AG10803 (cell line): Measurements from ENCODE around the gene DOCK1.

Experiments
- DNase-seq: peaks from one replicate; pipeline ENCODE4 v3.0.0; 2010; ENCODE audit warnings: low read depth
- H3K4me3 ChIP-seq: 2 replicates; pipeline ENCODE4 v1.5.1; 2011; ENCODE audit warnings: mild to moderate bottlenecking, low read length, control low read depth
- CTCF ChIP-seq: conservative IDR thresholded peaks from 2 replicates; pipeline ENCODE4 v1.5.1; 2011; ENCODE audit warnings: mild to moderate bottlenecking, low read length, control low read depth, inconsistent platforms

DOCK1 gene

GRCh38 chr10:127157506-127158200, 252.4 kb downstream of the DOCK1 start:
- H3K4me3 ChIP-seq = no peak overlapping the region
- TF ChIP-seq CTCF = no peak
- DNase-seq = peak; percentile 60

GRCh38 chr10:127158662-127159061, 253.4 kb downstream of the DOCK1 start:
- DNase-seq = no peak
- TF ChIP-seq CTCF = no peak
- no peak overlapping the region for H3K4me3 ChIP-seq

DNA sequence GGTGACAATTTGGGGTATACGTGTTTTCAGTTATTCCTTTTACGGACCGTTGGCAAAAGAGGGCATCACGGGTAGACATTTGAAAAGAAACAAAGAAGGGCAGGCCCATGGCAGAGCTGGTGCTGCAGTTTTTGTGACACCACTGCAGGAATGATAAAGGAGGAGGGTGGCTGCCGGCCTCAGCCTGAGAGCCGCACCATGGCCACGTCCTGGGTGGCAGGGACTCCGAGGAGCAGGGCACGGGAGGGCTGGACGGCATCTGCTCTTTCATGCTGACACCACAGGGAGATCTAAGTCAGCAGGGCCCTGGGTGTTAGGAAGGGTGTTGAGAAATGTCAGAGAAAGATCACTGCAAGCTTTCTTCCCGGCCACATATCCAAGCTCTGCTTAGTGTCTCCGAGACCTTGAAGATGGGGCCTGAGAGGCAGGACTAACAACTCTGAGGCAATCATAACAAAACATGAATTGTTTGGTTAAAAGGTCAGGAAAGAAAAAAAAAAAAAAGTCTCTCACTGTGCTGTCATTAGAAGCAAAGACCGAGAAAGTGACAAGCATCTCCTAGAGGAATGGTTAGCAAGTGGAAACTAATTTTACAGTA, 254.5 kb downstream of the DOCK1 start:
- no peak for TF ChIP-seq CTCF
- no peak for DNase-seq
- no peak overlapping the region for H3K4me3 ChIP-seq

DNA sequence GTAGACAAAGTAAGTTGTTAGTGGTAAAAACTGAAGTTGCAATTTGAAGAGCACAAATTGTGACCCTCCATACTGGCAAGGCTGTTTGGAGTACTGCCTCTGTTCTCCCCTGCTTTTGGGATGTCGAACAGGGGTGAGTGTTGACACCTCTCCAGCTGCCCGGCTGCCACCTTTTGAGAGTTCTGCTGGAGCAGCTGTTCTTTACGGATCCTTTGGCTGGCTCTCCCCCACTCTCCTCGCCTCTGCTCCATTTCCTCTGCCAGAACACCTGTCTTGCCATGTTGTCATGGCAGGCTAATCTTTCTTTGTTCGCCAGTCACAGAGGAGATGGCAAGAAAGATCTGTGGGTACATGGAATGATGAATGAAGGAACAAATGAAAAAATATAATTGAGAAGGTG, 256.3 kb downstream of the DOCK1 start:
- DNase-seq = no peak
- H3K4me3 ChIP-seq = no peak overlapping the region
- no peak for TF ChIP-seq CTCF

- no peak for DNase-seq
- no peak for TF ChIP-seq CTCF
- H3K4me3 ChIP-seq = no peak overlapping the region
Measured at GRCh38 chr10:127162841-127163240, 257.6 kb downstream of the DOCK1 start.

GRCh38 chr10:127168261-127168660, 263.0 kb downstream of the DOCK1 start:
- DNase-seq = no peak
- TF ChIP-seq CTCF = no peak
- H3K4me3 ChIP-seq = no peak overlapping the region

DNA sequence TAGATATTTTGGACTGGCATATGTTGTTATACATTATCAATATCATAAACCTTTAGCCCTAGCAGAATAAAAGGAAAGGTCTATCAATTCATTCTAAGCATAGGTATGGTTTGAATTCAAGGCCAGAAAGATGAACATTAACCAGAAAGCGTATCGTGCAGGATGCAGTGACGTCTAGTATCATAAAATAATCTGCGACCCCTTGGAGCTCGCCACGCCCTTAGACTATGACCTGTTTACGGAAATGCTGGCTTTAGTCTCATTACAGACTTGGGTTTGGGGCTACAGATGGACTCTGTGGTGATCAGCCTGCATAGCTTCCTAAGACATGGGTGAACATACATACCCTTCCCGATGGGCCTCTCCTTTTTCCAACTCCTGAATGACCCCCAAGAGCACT, 269.6 kb downstream of the DOCK1 start:
- no peak for DNase-seq
- TF ChIP-seq CTCF = no peak
- no peak overlapping the region for H3K4me3 ChIP-seq
